ENCODE measurements around the gene ITGB5.

Gene ITGB5

DNA sequence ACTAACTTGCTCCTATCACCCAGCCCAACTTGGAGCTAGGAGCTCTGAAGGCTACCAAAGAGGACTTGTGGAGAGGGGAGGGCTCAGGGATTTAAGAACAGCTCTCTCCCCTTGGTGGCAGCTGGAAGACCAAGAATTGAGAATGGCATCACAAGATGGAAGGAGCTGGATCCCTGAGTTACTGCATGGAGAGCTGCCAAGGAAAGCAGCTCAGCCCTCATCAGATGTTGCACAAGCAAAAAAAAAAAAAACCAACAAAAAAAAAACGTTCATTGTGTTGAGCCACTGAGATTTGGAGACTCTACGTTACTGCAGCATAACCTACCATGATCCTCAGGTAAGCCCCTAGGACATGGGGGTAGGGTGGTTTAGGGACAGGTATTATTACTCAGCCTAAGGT, 41.0 kb downstream of the ITGB5 start:
- no peak overlapping the region for H3K4me3 ChIP-seq (ENCODE audit: extremely low read depth, insufficient read depth, low read length, poor library complexity, severe bottlenecking)
- 100% methylated on average over 2 of the region's 2 CpGs; no CpG with 5 or more reads in 1 of the 2 experiments for WGBS, 2 experiments (ENCODE audit: insufficient coverage in 2 of 2)
- H3K9me3 ChIP-seq (ENCODE audit: control insufficient read depth, low read length), result no peaks in the 10 kb centered on the region
- peaks cover 40% of the 10 kb centered on the region for H3K36me3 ChIP-seq (ENCODE audit: control insufficient read depth, insufficient read depth, low read length)
- no peak overlapping the region for H3K27ac ChIP-seq (ENCODE audit: low read depth, low read length, severe bottlenecking)
- H3K4me1 ChIP-seq (ENCODE audit: control insufficient read depth, insufficient read depth, low read length, poor library complexity, severe bottlenecking), result peaks cover 15% of the 10 kb centered on the region

DNA sequence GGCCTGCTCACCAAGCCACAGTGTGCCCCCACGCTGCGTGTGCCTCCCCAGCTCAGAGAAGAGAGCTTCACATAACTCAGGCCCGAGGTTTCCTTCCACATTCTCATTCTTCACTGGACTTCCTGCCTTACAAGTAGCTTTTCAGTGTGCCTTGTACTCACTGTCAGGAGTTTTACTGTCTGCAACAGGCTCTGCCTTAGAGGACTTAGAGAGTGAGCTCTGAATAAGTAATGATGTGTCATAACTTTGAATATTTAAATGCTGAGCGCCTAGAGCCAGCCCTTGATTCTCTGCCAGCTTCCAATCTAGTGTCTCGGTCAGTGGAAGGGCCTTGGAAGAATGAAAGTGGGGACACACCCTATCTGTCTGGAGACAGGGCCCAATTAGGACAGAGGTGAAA, 41.8 kb downstream of the ITGB5 start:
- Histone ChIP-seq H3K27ac (ENCODE audit: low read depth, low read length, severe bottlenecking) (peak overlapping the region; percentile 0), H3K9me3 (ENCODE audit: control insufficient read depth, low read length) (no peaks in the 10 kb centered on the region), H3K4me1 (ENCODE audit: control insufficient read depth, insufficient read depth, low read length, poor library complexity, severe bottlenecking) (peaks cover 7% of the 10 kb centered on the region), H3K36me3 (ENCODE audit: control insufficient read depth, insufficient read depth, low read length) (peaks cover 42% of the 10 kb centered on the region), H3K4me3 (ENCODE audit: extremely low read depth, insufficient read depth, low read length, poor library complexity, severe bottlenecking) (no peak overlapping the region)
- WGBS, 2 experiments (ENCODE audit: insufficient coverage in 2 of 2), result 95 to 100% methylated on average over 1 to 5 of the region's 5 CpGs

DNA sequence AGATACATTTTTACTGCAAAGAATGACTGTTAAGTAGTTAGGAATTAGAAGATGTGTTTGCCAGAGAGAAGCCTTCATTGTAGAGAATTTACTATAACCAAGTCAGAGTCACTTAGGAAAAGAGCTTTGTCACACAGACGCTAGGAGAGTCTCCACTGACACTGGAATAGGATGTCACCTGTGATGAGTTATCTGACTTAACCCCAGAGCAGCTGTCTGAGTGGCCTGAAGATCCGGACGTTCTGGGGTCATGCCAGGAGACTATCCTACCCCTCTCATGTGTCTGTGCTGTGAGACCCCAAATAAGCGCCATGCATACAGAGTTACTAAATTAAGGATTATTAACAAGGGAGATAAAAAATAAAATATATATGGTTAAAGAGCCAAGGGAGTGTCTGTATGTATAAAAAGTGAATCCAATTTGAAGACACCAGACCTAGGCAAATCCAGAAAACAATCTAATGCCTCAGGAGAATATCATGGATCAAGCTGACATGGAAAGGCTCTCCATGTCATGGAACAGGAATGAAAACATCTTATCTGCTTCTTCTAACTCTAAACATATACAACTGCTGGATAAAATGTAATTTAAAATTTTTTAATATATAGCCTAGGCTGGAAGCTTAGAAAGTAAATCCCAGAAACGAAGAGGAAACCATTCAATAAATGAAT, 43.5 kb downstream of the ITGB5 start:
- Histone ChIP-seq H3K4me1 (ENCODE audit: control insufficient read depth, insufficient read depth, low read length, poor library complexity, severe bottlenecking) (no peaks in the 10 kb centered on the region), H3K36me3 (ENCODE audit: control insufficient read depth, insufficient read depth, low read length) (peaks cover 52% of the 10 kb centered on the region), H3K27ac (ENCODE audit: low read depth, low read length, severe bottlenecking) (no peak overlapping the region), H3K9me3 (ENCODE audit: control insufficient read depth, low read length) (no peaks in the 10 kb centered on the region), H3K4me3 (ENCODE audit: extremely low read depth, insufficient read depth, low read length, poor library complexity, severe bottlenecking) (no peak overlapping the region)
- 90 to 100% methylated on average over 1 to 3 of the region's 5 CpGs for WGBS, 2 experiments (ENCODE audit: insufficient coverage in 2 of 2)

DNA sequence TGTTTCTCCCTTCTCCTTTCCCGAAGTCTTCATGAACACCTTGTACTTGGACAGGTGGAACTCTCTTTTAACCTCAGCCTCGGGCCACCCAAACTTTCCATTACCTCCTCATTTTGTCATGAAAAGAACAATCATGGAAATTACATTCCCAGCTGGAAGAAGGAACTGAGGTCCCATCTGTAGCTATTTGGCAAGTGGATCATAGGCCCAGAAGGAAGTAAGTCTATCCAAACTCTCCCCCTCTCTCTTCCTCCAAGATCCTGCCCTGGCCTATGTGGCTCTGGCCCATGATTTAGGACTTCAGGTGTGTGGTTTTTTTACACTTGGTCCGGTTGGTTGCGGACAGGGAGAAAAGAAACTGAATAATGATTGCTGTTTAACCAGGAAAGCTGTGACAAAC, 44.1 kb downstream of the ITGB5 start:
- Histone ChIP-seq H3K4me1 (ENCODE audit: control insufficient read depth, insufficient read depth, low read length, poor library complexity, severe bottlenecking) (no peaks in the 10 kb centered on the region), H3K9me3 (ENCODE audit: control insufficient read depth, low read length) (no peaks in the 10 kb centered on the region), H3K36me3 (ENCODE audit: control insufficient read depth, insufficient read depth, low read length) (peaks cover 47% of the 10 kb centered on the region), H3K27ac (ENCODE audit: low read depth, low read length, severe bottlenecking) (no peak overlapping the region), H3K4me3 (ENCODE audit: extremely low read depth, insufficient read depth, low read length, poor library complexity, severe bottlenecking) (no peak overlapping the region)
- WGBS, 2 experiments (ENCODE audit: insufficient coverage in 2 of 2), result 93 to 95% methylated on average over 2 to 3 of the region's 4 CpGs

DNA sequence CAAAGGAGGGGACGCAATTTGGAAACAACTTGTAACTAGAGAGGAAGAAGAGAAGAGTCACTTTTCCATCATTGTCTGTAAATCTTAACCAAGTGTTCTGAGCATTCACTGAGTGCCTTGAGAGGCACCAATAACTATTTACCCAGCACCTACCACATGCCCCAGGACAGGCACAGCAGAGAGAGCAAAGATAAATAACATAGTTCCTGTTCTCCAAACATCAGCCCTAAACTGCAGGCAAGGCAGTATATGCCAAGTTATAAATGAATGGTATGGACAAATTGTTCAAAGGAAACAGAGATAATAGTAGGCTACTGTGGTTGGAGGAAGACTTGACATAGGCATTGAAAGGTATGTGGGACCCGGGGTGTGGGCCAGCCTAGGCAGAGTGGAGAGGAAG, 45.6 kb downstream of the ITGB5 start:
- Histone ChIP-seq H3K36me3 (ENCODE audit: control insufficient read depth, insufficient read depth, low read length) (peaks cover 37% of the 10 kb centered on the region), H3K4me1 (ENCODE audit: control insufficient read depth, insufficient read depth, low read length, poor library complexity, severe bottlenecking) (peaks cover 12% of the 10 kb centered on the region), H3K4me3 (ENCODE audit: extremely low read depth, insufficient read depth, low read length, poor library complexity, severe bottlenecking) (no peak overlapping the region), H3K9me3 (ENCODE audit: control insufficient read depth, low read length) (no peaks in the 10 kb centered on the region), H3K27ac (ENCODE audit: low read depth, low read length, severe bottlenecking) (no peak overlapping the region)
- WGBS, 2 experiments (ENCODE audit: insufficient coverage in 2 of 2), result 91 to 96% methylated on average over 1 to 2 of the region's 2 CpGs

DNA sequence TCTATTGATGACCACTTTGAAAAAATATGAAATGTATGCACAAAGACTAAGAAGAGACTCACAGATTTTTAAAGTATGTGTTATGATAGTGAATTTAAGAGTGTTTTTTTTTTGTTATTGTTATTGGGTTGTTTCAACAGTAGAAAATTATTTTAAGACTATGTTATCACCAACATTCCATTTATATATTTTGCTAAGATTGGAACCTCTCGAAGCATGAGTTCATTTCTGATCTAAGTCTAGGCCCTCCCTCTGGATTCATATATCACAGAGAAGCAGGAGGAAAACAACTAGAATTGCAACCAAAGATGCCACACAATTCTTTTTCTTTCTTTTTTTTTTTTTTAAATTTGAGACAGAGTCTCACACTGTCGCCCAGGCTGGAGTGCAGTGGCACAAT, 46.8 kb downstream of the ITGB5 start:
- 93 to 100% methylated on average over 2 of the region's 2 CpGs for WGBS, 2 experiments (ENCODE audit: insufficient coverage in 2 of 2)

DNA sequence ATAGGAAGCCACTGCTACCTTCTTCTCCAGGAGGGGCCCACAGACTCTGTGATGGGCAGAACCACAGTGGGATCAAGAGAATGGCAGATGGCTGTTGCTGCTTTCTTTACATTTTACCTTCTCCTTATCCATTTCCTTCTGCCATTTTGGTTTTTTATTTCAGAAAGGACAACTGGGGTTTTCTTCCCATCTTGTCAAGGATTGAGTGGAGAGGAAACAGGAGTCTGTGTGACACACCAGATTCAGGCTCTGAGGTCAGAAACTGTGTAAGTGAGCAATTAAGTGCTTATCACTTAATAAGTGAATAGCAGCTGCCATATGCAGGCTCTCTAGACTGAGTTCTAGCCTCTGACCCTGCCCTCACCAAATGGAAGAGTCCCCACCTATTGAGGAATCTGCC, 47.3 kb downstream of the ITGB5 start:
- no peak overlapping the region for H3K4me3 ChIP-seq (ENCODE audit: extremely low read depth, insufficient read depth, low read length, poor library complexity, severe bottlenecking)
- H3K4me1 ChIP-seq (ENCODE audit: control insufficient read depth, insufficient read depth, low read length, poor library complexity, severe bottlenecking), result peaks cover 28% of the 10 kb centered on the region
- peaks cover 32% of the 10 kb centered on the region for H3K36me3 ChIP-seq (ENCODE audit: control insufficient read depth, insufficient read depth, low read length)
- H3K27ac ChIP-seq (ENCODE audit: low read depth, low read length, severe bottlenecking), result no peak overlapping the region
- no peaks in the 10 kb centered on the region for H3K9me3 ChIP-seq (ENCODE audit: control insufficient read depth, low read length)

More for the DNA sequence above, 46.8 kb downstream of the ITGB5 start:
- H3K9me3 ChIP-seq (ENCODE audit: control insufficient read depth, low read length), result no peaks in the 10 kb centered on the region
- H3K4me3 ChIP-seq (ENCODE audit: extremely low read depth, insufficient read depth, low read length, poor library complexity, severe bottlenecking), result no peak overlapping the region
- peaks cover 24% of the 10 kb centered on the region for H3K4me1 ChIP-seq (ENCODE audit: control insufficient read depth, insufficient read depth, low read length, poor library complexity, severe bottlenecking)
- H3K36me3 ChIP-seq (ENCODE audit: control insufficient read depth, insufficient read depth, low read length), result peaks cover 32% of the 10 kb centered on the region
- H3K27ac ChIP-seq (ENCODE audit: low read depth, low read length, severe bottlenecking), result no peak overlapping the region

DNA sequence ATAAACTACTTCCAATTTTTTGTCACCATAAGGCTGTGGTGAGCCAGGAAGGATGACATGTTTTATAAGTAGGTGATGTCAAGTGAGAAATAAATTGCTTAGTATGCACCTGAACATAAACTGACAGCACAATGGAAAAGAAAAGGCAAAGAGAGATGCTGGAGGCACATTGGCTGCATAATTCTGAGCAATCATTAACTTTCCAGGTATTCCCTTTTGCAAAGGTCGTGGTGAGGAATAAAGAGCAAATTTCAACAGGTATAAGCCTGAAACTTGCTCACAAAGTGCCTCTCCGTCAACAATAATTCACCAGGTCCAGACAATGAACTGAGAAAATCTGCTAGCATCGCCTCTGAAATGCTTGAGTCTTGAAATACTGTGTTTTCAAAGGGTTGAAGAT, 48.2 kb downstream of the ITGB5 start:
- H3K4me3 ChIP-seq (ENCODE audit: extremely low read depth, insufficient read depth, low read length, poor library complexity, severe bottlenecking), result no peak overlapping the region
- no peak overlapping the region for H3K27ac ChIP-seq (ENCODE audit: low read depth, low read length, severe bottlenecking)
- WGBS, 2 experiments (ENCODE audit: insufficient coverage in 2 of 2), result 89 to 97% methylated on average over 3 of the region's 3 CpGs
- H3K36me3 ChIP-seq (ENCODE audit: control insufficient read depth, insufficient read depth, low read length), result peaks cover 27% of the 10 kb centered on the region
- H3K9me3 ChIP-seq (ENCODE audit: control insufficient read depth, low read length), result no peaks in the 10 kb centered on the region
- peaks cover 35% of the 10 kb centered on the region for H3K4me1 ChIP-seq (ENCODE audit: control insufficient read depth, insufficient read depth, low read length, poor library complexity, severe bottlenecking)

DNA sequence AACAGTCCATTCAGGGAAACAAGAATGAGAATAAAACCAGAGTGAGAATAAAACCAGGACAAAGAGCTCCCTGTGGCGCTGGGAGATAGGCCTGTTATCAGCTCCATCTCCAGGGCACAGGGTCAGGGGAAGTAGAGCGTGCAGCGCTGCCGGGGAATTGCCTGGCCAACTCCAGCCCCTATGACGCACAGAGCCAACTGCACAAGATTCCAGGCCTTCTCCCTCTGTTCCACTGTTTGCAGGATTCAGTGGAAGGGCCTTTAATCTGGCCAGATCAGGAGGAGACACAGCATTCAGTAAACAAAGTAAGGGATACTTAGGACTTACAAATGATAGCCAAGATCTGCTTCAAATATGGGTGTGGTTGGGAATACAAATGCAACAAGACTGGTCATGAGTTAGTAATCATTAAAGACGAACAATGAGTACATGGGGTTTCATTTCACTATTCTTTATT, 49.4 kb downstream of the ITGB5 start:
- Histone ChIP-seq H3K4me3 (ENCODE audit: extremely low read depth, insufficient read depth, low read length, poor library complexity, severe bottlenecking) (no peak overlapping the region), H3K36me3 (ENCODE audit: control insufficient read depth, insufficient read depth, low read length) (peaks cover 33% of the 10 kb centered on the region), H3K9me3 (ENCODE audit: control insufficient read depth, low read length) (no peaks in the 10 kb centered on the region), H3K4me1 (ENCODE audit: control insufficient read depth, insufficient read depth, low read length, poor library complexity, severe bottlenecking) (peaks cover 41% of the 10 kb centered on the region), H3K27ac (ENCODE audit: low read depth, low read length, severe bottlenecking) (peak overlapping the region; percentile 95)
- 35 to 56% methylated on average over 1 to 5 of the region's 6 CpGs for WGBS, 2 experiments (ENCODE audit: insufficient coverage in 2 of 2)

DNA sequence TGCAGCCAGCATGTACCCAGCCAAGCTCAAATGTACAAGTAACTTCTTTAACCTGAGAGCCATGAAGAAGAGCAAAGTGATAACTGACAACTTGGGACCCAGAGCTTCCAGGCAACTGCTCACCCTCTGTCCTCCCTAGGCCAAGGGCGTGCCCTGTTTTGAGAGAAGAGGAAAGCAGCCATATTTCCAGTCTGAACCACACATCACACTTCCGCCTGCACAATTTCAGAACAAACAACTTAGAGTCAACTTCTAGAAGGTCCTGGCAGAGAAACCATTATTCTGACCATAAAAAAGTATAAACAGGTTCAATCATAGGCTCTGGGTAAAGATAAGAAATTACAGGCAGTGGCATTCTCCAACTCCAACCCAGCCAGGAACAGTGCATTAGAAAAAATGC, 50.1 kb downstream of the ITGB5 start:
- Histone ChIP-seq H3K4me3 (ENCODE audit: extremely low read depth, insufficient read depth, low read length, poor library complexity, severe bottlenecking) (no peak overlapping the region), H3K4me1 (ENCODE audit: control insufficient read depth, insufficient read depth, low read length, poor library complexity, severe bottlenecking) (peaks cover 45% of the 10 kb centered on the region), H3K36me3 (ENCODE audit: control insufficient read depth, insufficient read depth, low read length) (peaks cover 33% of the 10 kb centered on the region), H3K9me3 (ENCODE audit: control insufficient read depth, low read length) (no peaks in the 10 kb centered on the region), H3K27ac (ENCODE audit: low read depth, low read length, severe bottlenecking) (peak overlapping the region; percentile 95)
- WGBS, 2 experiments (ENCODE audit: insufficient coverage in 2 of 2), result 80% methylated on average over 1 of the region's 2 CpGs; no CpG with 5 or more reads in 1 of the 2 experiments

DNA sequence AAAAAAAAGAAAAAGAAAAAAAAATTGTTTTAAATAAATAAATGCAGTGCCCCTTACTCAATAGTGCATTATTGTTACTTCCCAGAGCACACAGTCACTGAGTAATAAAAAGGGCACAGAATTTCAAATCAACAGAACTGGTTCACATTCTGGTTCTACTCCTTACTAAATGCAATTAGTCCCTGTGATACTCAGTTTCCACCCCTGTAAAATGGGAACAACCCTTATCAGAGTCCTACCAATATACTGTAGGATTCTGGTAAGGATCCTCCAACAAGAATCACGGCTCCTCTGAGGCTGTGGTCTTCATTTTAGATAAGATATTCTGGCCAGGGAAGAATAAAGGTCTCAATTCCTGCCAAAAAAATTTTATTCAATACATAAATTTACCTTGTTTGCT, 50.7 kb downstream of the ITGB5 start:
- no peaks in the 10 kb centered on the region for H3K9me3 ChIP-seq (ENCODE audit: control insufficient read depth, low read length)
- WGBS, 2 experiments (ENCODE audit: insufficient coverage in 2 of 2), result no CpG with 5 or more reads among the region's 1 CpG
- peaks cover 35% of the 10 kb centered on the region for H3K36me3 ChIP-seq (ENCODE audit: control insufficient read depth, insufficient read depth, low read length)
- no peak overlapping the region for H3K4me3 ChIP-seq (ENCODE audit: extremely low read depth, insufficient read depth, low read length, poor library complexity, severe bottlenecking)
- peaks cover 45% of the 10 kb centered on the region for H3K4me1 ChIP-seq (ENCODE audit: control insufficient read depth, insufficient read depth, low read length, poor library complexity, severe bottlenecking)
- H3K27ac ChIP-seq (ENCODE audit: low read depth, low read length, severe bottlenecking), result peak overlapping the region; percentile 95
